Heart left ventricle (tissue), 13 donors: Measurements from ENCODE around the gene OR12D2.

Experiments
- CTCF ChIP-seq, 12 donors: fragments of 200-600 bp; sonication (generic) in 4 of 12; IDR thresholded peaks; one replicate each; pipeline versions ENCODE4 v1.5.0 to v1.8.0; 2018 to 2022; ENCODE audit warnings: antibody characterized with exemption in 12 of 12, mild to moderate bottlenecking in 5 of 12
- POLR2A ChIP-seq, 2 donors: fragments of 450-650 bp; IDR thresholded peaks; one replicate each; pipeline ENCODE4 v1.6.1; 2017; ENCODE audit warnings: antibody characterized with exemption in 2 of 2, mild to moderate bottlenecking in 2 of 2, moderate library complexity in 2 of 2
- donor health status: ischemic (EF 13 %, LVEDD 7.1; RV severe dilation, severe dysfunction).
- donor health status: DM: no; HTN: yes; CAD: no.
- donor health status: DM: no; HTN: no; CAD: no.
- donor health status: ischemic (EF 25% LVEDD 6.9; RV normal size, moderate dysfunction).
- donor health status: ischemic (EF 25% LVEDD 5.7; RV mildly dilated, moderate dysfunction).
- donor health status: ischemic (EF 35%, LVEDD 5.7; RV mildly dilated, moderate dysfunction).
- donor health status: nonischemic (EF 11% LVEDD 7.7; RV severe dilation, severe dysfunction).
- donor health status: DM: yes; HTN: yes; CAD: no.
- donor health status: PGD.
- donor health status: ischemic (EF 29% LVEDD 5.4; RV normal size, mild dysfunction).
- donor health status: nonischemic (EF 23%, LVEDD 6.1; RV moderate dilation, normal function).

GRCh38 chr6:29368765-29369164 lies 26.7 kb upstream of the OR12D2 start, which contains the start of gene OR5V1:
- no peak for TF ChIP-seq CTCF (IDR thresholded peaks at IDR 0.05)
- TF ChIP-seq POLR2A (IDR thresholded peaks at IDR 0.05), result no peak
